PFSK-1 (cell line): ENCODE results near the gene RNASE9.

Experiments
- FOXP2 ChIP-seq: optimal IDR thresholded peaks from 2 replicates; pipeline ENCODE3; 2011; ENCODE audit warnings: borderline replicate concordance, control low read depth, inconsistent platforms; ENCODE audit not compliant: insufficient read depth; ENCODE audit errors: extremely low read length, extremely low read depth
- POLR2AphosphoS5 ChIP-seq: IDR thresholded peaks from 2 replicates; pipeline ENCODE4 v1.6.1; 2012; ENCODE audit warnings: low read depth, mild to moderate bottlenecking, control low read depth, low read length, moderate library complexity
- SIN3A ChIP-seq: IDR thresholded peaks from 2 replicates; pipeline ENCODE4 v1.6.1; 2012; ENCODE audit warnings: mild to moderate bottlenecking, low read length, moderate library complexity, borderline replicate concordance; ENCODE audit not compliant: insufficient read depth
- TAF1 ChIP-seq: IDR thresholded peaks from 2 replicates; pipeline ENCODE4 v1.6.1; 2012; ENCODE audit warnings: low read length, control low read depth, borderline replicate concordance; ENCODE audit not compliant: insufficient read depth
- TF ChIP-seq, protein P1 (sequence below), 2 experiments: IDR thresholded peaks; 2 replicates each; pipeline versions ENCODE4 v1.6.1 to v1.8.0; 2011 to 2012; ENCODE audit warnings: low read depth in 2 of 2, low read length in 2 of 2, control low read depth in 1 of 2, inconsistent platforms in 1 of 2, mild to moderate bottlenecking in 1 of 2, moderate library complexity in 1 of 2; ENCODE audit not compliant: insufficient read depth in 1 of 2

The RNASE9 gene

DNA sequence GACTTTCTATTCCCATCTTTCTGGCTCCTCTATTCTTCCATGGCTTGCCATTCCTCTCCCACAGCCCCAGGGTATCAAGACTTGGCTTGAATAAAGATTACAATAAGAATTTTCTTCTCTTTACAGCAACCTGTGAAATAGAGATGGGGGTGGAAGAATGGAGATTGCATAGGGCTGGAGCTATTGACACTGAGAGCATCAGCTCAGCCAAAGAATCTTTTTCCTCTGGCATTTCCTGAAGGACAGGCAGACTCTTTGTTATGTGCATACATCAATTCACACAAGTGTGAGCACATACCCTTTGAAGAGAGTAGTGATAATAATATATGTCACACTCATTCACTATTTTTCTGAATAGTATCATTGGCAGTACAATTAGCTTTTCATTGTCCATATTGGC lies 22.3 kb upstream of the RNASE9 start:
- TF ChIP-seq TAF1 (no peak), FOXP2 (no peak), SIN3A (no peak), POLR2AphosphoS5 (no peak)
- TF ChIP-seq, protein P1, sequence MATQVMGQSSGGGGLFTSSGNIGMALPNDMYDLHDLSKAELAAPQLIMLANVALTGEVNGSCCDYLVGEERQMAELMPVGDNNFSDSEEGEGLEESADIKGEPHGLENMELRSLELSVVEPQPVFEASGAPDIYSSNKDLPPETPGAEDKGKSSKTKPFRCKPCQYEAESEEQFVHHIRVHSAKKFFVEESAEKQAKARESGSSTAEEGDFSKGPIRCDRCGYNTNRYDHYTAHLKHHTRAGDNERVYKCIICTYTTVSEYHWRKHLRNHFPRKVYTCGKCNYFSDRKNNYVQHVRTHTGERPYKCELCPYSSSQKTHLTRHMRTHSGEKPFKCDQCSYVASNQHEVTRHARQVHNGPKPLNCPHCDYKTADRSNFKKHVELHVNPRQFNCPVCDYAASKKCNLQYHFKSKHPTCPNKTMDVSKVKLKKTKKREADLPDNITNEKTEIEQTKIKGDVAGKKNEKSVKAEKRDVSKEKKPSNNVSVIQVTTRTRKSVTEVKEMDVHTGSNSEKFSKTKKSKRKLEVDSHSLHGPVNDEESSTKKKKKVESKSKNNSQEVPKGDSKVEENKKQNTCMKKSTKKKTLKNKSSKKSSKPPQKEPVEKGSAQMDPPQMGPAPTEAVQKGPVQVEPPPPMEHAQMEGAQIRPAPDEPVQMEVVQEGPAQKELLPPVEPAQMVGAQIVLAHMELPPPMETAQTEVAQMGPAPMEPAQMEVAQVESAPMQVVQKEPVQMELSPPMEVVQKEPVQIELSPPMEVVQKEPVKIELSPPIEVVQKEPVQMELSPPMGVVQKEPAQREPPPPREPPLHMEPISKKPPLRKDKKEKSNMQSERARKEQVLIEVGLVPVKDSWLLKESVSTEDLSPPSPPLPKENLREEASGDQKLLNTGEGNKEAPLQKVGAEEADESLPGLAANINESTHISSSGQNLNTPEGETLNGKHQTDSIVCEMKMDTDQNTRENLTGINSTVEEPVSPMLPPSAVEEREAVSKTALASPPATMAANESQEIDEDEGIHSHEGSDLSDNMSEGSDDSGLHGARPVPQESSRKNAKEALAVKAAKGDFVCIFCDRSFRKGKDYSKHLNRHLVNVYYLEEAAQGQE (IDR thresholded peaks at IDR 0.05; ENCODE audit: insufficient read depth in 1 of 2, low read depth in 2 of 2, low read length in 2 of 2), result no peak

DNA sequence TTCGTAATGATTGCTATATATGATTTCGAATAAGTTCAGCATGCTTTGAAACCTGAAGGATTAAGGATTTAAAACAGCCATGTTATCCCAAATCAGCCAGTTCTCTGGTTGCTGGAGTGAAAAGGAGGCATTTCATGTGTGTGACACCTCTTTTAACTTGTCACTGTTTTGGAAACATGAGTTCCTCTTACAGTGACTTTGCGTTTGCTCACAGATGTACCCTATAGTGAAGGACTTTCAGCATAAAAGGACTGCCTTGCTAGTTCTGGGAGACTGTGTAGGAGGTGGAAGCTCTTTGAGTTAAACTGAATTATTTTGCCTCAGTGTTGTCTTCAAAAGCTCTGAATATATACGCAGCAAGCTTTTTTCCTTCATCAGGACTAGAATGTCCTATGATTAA lies 19.4 kb upstream of the RNASE9 start:
- TF ChIP-seq FOXP2 (no peak), TAF1 (no peak), SIN3A (no peak), POLR2AphosphoS5 (no peak)
- TF ChIP-seq, protein P1 (IDR thresholded peaks at IDR 0.05; ENCODE audit: insufficient read depth in 1 of 2, low read depth in 2 of 2, low read length in 2 of 2), result no peak

- TF ChIP-seq POLR2AphosphoS5 (no peak), FOXP2 (no peak), SIN3A (no peak), TAF1 (no peak)
- TF ChIP-seq, protein P1 (IDR thresholded peaks at IDR 0.05; ENCODE audit: insufficient read depth in 1 of 2, low read depth in 2 of 2, low read length in 2 of 2), result no peak
Measured at GRCh38 chr14:20578784-20579502, 18.1 kb upstream of the RNASE9 start.

DNA sequence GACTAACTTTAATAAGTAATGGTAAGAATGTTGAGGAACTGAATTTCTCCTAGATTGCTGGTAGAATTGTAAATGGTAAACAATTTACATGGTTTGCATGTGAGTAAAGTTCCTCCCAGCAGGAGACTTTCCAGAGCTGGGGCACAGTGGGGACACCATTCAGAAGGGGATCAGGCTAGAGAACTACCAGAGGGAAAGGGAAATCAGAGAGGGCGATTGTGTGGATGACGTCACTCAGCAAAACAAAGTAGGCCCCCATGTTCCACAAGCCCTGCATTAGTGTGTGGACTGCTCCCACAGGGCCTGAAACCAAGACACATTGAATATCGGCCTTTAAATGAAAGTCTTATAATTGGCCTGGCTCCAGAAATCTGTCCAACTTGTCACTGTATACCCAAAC lies 17.5 kb upstream of the RNASE9 start:
- TF ChIP-seq POLR2AphosphoS5, result no peak
- no peak for TF ChIP-seq SIN3A
- TF ChIP-seq, protein P1 (IDR thresholded peaks at IDR 0.05; ENCODE audit: insufficient read depth in 1 of 2, low read depth in 2 of 2, low read length in 2 of 2), result no peak
- no peak for TF ChIP-seq TAF1
- TF ChIP-seq FOXP2, result no peak

DNA sequence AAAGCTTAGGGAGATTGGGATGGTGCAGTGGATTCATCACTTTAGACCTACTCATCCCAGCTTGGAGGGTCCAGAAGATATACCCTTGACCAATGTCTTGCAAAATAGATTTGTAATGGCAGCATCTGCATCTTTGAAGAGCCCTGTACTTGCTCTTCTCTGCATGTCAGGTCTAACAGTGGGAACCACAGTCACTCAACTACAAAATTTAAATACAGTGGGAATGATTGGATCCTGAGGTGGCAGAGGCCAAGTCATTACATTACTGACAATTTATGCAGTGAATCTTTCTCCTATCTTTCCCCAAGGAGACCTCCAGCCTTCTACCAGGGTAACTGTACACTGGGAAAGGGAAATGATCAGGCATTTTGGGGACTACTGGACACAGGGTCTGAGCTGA lies 8.2 kb upstream of the RNASE9 start:
- TF ChIP-seq, protein P1 (IDR thresholded peaks at IDR 0.05; ENCODE audit: insufficient read depth in 1 of 2, low read depth in 2 of 2, low read length in 2 of 2), result no peak
- TF ChIP-seq SIN3A (no peak), FOXP2 (no peak)
